Nephron progenitor cell (in vitro differentiated cells): ENCODE results near the gene CHDH.

Source experiments
- DNase-seq: peaks from one replicate; pipeline ENCODE4 v3.0.0; 2021
- H3K27ac Mint-ChIP-seq: 2 replicates; pipeline ENCODE4 v1.8.0; 2021; ENCODE audit warnings: mild to moderate bottlenecking, moderate library complexity, mixed read lengths
- H3K27me3 Mint-ChIP-seq: 2 replicates; pipeline ENCODE4 v1.8.0; 2021; ENCODE audit warnings: mild to moderate bottlenecking, low read depth, mixed read lengths; ENCODE audit not compliant: poor library complexity
- H3K36me3 Mint-ChIP-seq: 2 replicates; pipeline ENCODE4 v1.8.0; 2021; ENCODE audit warnings: low read depth, mixed read lengths
- H3K4me1 Mint-ChIP-seq: 2 replicates; pipeline ENCODE4 v1.8.0; 2021; ENCODE audit warnings: mixed read lengths
- H3K4me3 Mint-ChIP-seq: 2 replicates; pipeline ENCODE4 v1.8.0; 2021; ENCODE audit warnings: mild to moderate bottlenecking, moderate library complexity, mixed read lengths
- H3K9me3 Mint-ChIP-seq: 2 replicates; pipeline ENCODE4 v1.8.0; 2021; ENCODE audit warnings: mild to moderate bottlenecking, moderate library complexity, mixed read lengths
- CTCF ChIP-seq: fragments of 200-600 bp; sonication (generic); IDR thresholded peaks from 2 replicates; pipeline ENCODE4 v1.5.0; 2021; ENCODE audit warnings: antibody characterized with exemption

The CHDH gene

DNA sequence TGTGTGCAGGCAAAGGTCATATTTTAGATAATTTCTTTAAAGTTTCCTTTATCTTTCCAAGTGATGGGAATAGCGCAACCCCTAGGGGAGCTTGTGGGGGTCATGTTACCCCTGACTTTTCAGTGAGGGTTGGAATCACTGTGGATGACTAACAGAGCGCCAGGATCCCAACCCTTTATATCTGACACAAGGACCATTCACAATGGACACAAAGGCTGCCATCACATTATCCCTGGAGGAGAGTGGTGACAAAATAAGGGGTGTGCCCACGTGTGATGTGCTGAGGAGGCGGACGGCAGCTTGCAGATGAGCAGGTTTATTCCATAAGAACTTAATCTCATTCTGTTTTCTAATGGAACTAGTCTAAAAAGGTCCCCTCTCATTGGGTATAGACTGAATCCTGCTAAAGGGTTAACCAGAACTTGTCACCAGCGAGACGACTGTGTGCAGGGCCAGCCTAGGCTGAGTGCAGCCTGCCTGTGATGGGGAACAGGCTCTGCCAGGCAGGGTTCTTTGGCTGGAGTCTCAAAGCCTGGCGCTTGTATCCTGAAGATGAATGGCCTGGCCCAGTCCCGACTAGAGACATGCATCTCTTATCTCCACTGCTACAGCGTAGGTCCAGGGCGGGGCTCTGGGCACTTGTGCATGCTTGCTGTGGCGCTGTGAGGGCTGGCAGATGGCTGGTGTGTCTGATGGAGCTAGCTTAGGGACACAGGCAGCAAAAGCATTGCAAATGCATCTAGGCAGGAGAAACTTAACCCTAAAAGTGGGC lies 50.2 kb downstream of the CHDH start:
- H3K4me1 Mint-ChIP-seq: no peaks in the 10 kb centered on the region
- no peak for TF ChIP-seq CTCF
- no peak overlapping the region for H3K27ac Mint-ChIP-seq
- H3K27me3 Mint-ChIP-seq: peaks cover 3% of the 10 kb centered on the region
- H3K9me3 Mint-ChIP-seq: no peaks in the 10 kb centered on the region
- DNase-seq: no peak
- H3K4me3 Mint-ChIP-seq: no peak overlapping the region
- H3K36me3 Mint-ChIP-seq: no peaks in the 10 kb centered on the region

- peaks cover 8% of the 10 kb centered on the region for H3K27me3 Mint-ChIP-seq
- H3K36me3 Mint-ChIP-seq: no peaks in the 10 kb centered on the region
- no peak for TF ChIP-seq CTCF
- DNase-seq: no peak
- no peaks in the 10 kb centered on the region for H3K9me3 Mint-ChIP-seq
- no peak overlapping the region for H3K27ac Mint-ChIP-seq
- no peak overlapping the region for H3K4me3 Mint-ChIP-seq
- H3K4me1 Mint-ChIP-seq: no peaks in the 10 kb centered on the region
Observed at GRCh38 chr3:53795176-53795575, 51.0 kb downstream of the CHDH start.

GRCh38 chr3:53794597-53794996 lies 51.6 kb downstream of the CHDH start:
- peaks cover 12% of the 10 kb centered on the region for H3K27me3 Mint-ChIP-seq

GRCh38 chr3:53792866-53793265 lies 53.4 kb downstream of the CHDH start:
- Mint-ChIP-seq H3K36me3 (no peaks in the 10 kb centered on the region), H3K27ac (no peak overlapping the region), H3K27me3 (peaks cover 16% of the 10 kb centered on the region), H3K4me1 (no peaks in the 10 kb centered on the region), H3K4me3 (no peak overlapping the region), H3K9me3 (no peaks in the 10 kb centered on the region)
- no peak for DNase-seq
- TF ChIP-seq CTCF: no peak

More at GRCh38 chr3:53794597-53794996, 51.6 kb downstream of the CHDH start:
- no peaks in the 10 kb centered on the region for H3K4me1 Mint-ChIP-seq
- H3K36me3 Mint-ChIP-seq: no peaks in the 10 kb centered on the region
- DNase-seq: no peak
- H3K4me3 Mint-ChIP-seq: no peak overlapping the region
- H3K9me3 Mint-ChIP-seq: no peaks in the 10 kb centered on the region
- no peak for TF ChIP-seq CTCF
- H3K27ac Mint-ChIP-seq: no peak overlapping the region

DNA sequence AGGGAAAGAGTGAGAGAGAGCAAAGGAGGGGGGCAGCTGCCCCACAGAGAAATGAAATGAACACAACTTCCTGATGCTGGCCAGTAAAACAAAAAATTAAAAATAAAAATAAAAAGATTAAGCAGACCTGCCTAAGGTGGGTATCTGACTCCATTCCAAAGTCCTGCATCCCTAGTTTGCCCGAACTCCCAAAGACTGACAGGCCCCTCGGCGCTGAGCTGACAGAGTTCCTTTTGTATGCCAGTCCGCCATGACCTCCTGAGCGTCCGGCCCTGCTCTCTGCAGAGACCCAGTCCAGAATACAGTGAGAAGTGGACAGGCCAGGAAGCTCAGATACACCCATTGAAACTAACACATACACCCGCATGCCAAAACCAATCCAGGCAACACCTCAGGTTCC lies 54.9 kb downstream of the CHDH start:
- TF ChIP-seq CTCF: no peak
- no peak for DNase-seq
- Mint-ChIP-seq H3K36me3 (no peaks in the 10 kb centered on the region), H3K27ac (no peak overlapping the region), H3K4me1 (no peaks in the 10 kb centered on the region), H3K4me3 (no peak overlapping the region), H3K27me3 (peaks cover 19% of the 10 kb centered on the region), H3K9me3 (no peaks in the 10 kb centered on the region)

DNA sequence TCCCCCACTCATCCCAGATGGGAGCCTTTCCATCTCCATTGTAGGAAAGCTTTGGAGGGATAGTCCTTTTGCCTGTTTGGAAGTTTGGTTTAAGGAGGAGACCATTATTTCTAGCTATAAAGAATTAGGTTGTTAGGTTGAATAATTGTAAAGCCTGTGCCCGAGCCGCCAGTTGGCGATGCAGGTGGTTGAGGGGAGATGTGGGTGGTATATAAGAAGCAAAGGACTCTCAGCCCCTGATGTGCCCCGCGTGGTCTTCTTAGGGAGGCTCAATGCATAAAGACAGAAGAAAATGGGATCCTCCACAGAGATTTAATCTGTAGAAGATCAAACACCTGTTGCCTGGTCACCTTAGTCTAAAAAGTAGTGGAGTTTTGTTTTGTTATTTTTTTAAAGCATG lies 55.7 kb downstream of the CHDH start:
- H3K9me3 Mint-ChIP-seq: no peaks in the 10 kb centered on the region
- DNase-seq: no peak
- peaks cover 19% of the 10 kb centered on the region for H3K27me3 Mint-ChIP-seq
- no peak for TF ChIP-seq CTCF
- no peaks in the 10 kb centered on the region for H3K36me3 Mint-ChIP-seq
- no peaks in the 10 kb centered on the region for H3K4me1 Mint-ChIP-seq
- H3K4me3 Mint-ChIP-seq: no peak overlapping the region
- no peak overlapping the region for H3K27ac Mint-ChIP-seq
